Ovary (tissue), 9 donors: ENCODE results near the gene CBX3. TPM values are rescaled to one million over a fixed set of nuclear protein-coding genes. Genes with fewer than 3 reads are reported as not detected.
"Not testable (repeated sequence)": the region's sequence is repeated elsewhere in the genome, so short reads cannot be mapped to it uniquely, and the experiment has no call there.

Experiments used
- DNase-seq, 5 donors: peaks; one replicate each; pipeline ENCODE4 v3.0.0-alpha.2; 2019 to 2020
- H3K27ac ChIP-seq, 2 donors: fragments of 200-600 bp; one replicate each; pipeline versions ENCODE4 v1.5.1 to v1.8.0; 2019 to 2022
- H3K27me3 ChIP-seq: fragments of 200-600 bp; one replicate; pipeline ENCODE4 v1.8.0; 2022
- H3K36me3 ChIP-seq: fragments of 200-600 bp; sonication (generic); one replicate; pipeline ENCODE4 v1.5.1; 2019
- H3K4me1 ChIP-seq: one replicate; pipeline ENCODE4 v1.8.1; 2013; ENCODE audit warnings: mild to moderate bottlenecking, moderate library complexity; ENCODE audit not compliant: insufficient read depth
- H3K4me3 ChIP-seq: fragments of 200-600 bp; sonication (generic); one replicate; pipeline ENCODE4 v1.5.1; 2017
- H3K9me3 ChIP-seq, 2 donors: fragments of 200-600 bp in 1 of 2; sonication (generic) in 1 of 2; one replicate each; pipeline versions ENCODE4 v1.5.1 to v1.8.1; 2013 to 2019; ENCODE audit warnings: mild to moderate bottlenecking in 1 of 2, moderate library complexity in 1 of 2
- CTCF ChIP-seq, 3 donors: fragments of 450-650 bp in 2 of 3; fragments of 200-600 bp in 1 of 3; IDR thresholded peaks; one replicate each; pipeline versions ENCODE4 v1.5.1 to v1.8.0; 2016 to 2022; ENCODE audit warnings: antibody characterized with exemption in 3 of 3, mild to moderate bottlenecking in 1 of 3
- EP300 ChIP-seq: sonication (generic); formaldehyde crosslinking; IDR thresholded peaks from one replicate; pipeline ENCODE4 v1.6.1; 2017; ENCODE audit warnings: antibody characterized with exemption
- POLR2A ChIP-seq: fragments of 450-650 bp; IDR thresholded peaks from one replicate; pipeline ENCODE4 v1.6.1; 2017; ENCODE audit warnings: antibody characterized with exemption, mild to moderate bottlenecking, moderate library complexity
- WGBS, 3 donors: extraction: QIAGEN DNeasy Blood & Tissue Kit in 1 of 3; methylation state at CpG; one replicate each; pipeline versions ENCODE4 v1.1.5 to v1.1.7; 2013 to 2017; 5-methylcytosine and 5-hydroxymethylcytosine counted together
- intact Hi-C, 4 donors: fragments of 100-400 bp; cut with DNase I; formaldehyde crosslinking; loops; one replicate each; pipeline versions ENCODE4 v1.11.0 to v1.15.1; 2022 to 2023
- polyA plus RNA-seq, 2 donors: library from polyadenylated mRNA; stranded (reverse); fragments of 200-250 nt in 1 of 2; fragments of 350-450 nt in 1 of 2; fragmentation: Illumina TruSeq in 1 of 2; extraction: RNeasy Lipid Tissue Mini Kit (QIAGEN cat#74804) in 1 of 2; gene quantifications; one replicate each; pipeline ENCODE4 v1.2.3, GENCODE V29; 2013 to 2014
- total RNA-seq, 7 donors: library from RNA; depleted of rRNA in 2 of 7; stranded (reverse); fragments of >200 nt in 2 of 7; fragmentation: NEBNext Ultra II Directional in 3 of 7; extraction: Animal tissue kit (Norgen Biotek cat#: 25700) in 3 of 7; gene quantifications; one replicate each; pipeline versions ENCODE4 v1.1.0 to v1.2.4, GENCODE V29; 2016 to 2023
- donor health status: DM: no; HTN: no; CAD: no; lungs with moderate emphysema.
- donor health status: DM: no; HTN: no; CAD: no.
- donor health status: Bipolar disorder and iron deficiency.
- donor health status: DM: yes; HTN: yes; CAD: no.
- donor health status: DM: no; HTN: no; CAD: no.
- donor health status: DM: yes; HTN: yes; CAD: no.

CBX3 gene
- total and polyA plus RNA-seq, 9 donors = 71.7 to 133 (median 92.0) TPM

- no peaks in the 10 kb centered on the region for H3K36me3 ChIP-seq
- TF ChIP-seq EP300 (no peak), CTCF (IDR thresholded peaks at IDR 0.05) (no peak), POLR2A (no peak)
- WGBS, 3 donors = 83 to 89% (median 87%) methylated on average over 4 of the region's 4 CpGs
These were observed 43.9 kb upstream of the CBX3 start for GRCh38 chr7:26157520-26158105.

GRCh38 chr7:26159243-26159642 is 42.3 kb upstream of the CBX3 start:
- H3K4me1 ChIP-seq = no peaks in the 10 kb centered on the region
- no peak for DNase-seq
- H3K36me3 ChIP-seq = no peaks in the 10 kb centered on the region
- TF ChIP-seq POLR2A (no peak), CTCF (IDR thresholded peaks at IDR 0.05) (no peak), EP300 (no peak)
- intact Hi-C loops = no loop called here
- no peaks in the 10 kb centered on the region for H3K27me3 ChIP-seq
- no peak overlapping the region for H3K27ac ChIP-seq
- 52 to 69% (median 62%) methylated on average over 2 of the region's 2 CpGs for WGBS, 3 donors
- H3K4me3 ChIP-seq = no peak overlapping the region
- H3K9me3 ChIP-seq = no peaks in the 10 kb centered on the region

More at GRCh38 chr7:26157520-26158105, 43.9 kb upstream of the CBX3 start:
- no peak for DNase-seq
- H3K9me3 ChIP-seq = no peaks in the 10 kb centered on the region
- H3K4me1 ChIP-seq = no peaks in the 10 kb centered on the region
- H3K27ac ChIP-seq = no peak overlapping the region
- H3K4me3 ChIP-seq = no peak overlapping the region
- intact Hi-C loops = no loop called here
- no peaks in the 10 kb centered on the region for H3K27me3 ChIP-seq

- no peak overlapping the region for H3K27ac ChIP-seq
- H3K4me1 ChIP-seq = no peaks in the 10 kb centered on the region
- TF ChIP-seq CTCF (IDR thresholded peaks at IDR 0.05) (no peak), POLR2A (no peak), EP300 (no peak)
- 85 to 90% (median 88%) methylated on average over 2 of the region's 2 CpGs for WGBS, 3 donors
- H3K9me3 ChIP-seq = no peaks in the 10 kb centered on the region
- no peak overlapping the region for H3K4me3 ChIP-seq
- H3K36me3 ChIP-seq = no peaks in the 10 kb centered on the region
- no peak for DNase-seq
- intact Hi-C loops = no loop called here
- no peaks in the 10 kb centered on the region for H3K27me3 ChIP-seq
These were observed 40.6 kb upstream of the CBX3 start for GRCh38 chr7:26160896-26161295.

GRCh38 chr7:26162431-26162830 is 39.1 kb upstream of the CBX3 start:
- WGBS, 3 donors = 40 to 61% (median 54%) methylated on average over 2 of the region's 2 CpGs
- H3K4me1 ChIP-seq = no peaks in the 10 kb centered on the region

GRCh38 chr7:26163804-26164203 is 37.7 kb upstream of the CBX3 start:
- DNase-seq, intact Hi-C loops, H3K4me1 ChIP-seq: not testable (repeated sequence)

More at GRCh38 chr7:26162431-26162830, 39.1 kb upstream of the CBX3 start:
- H3K27ac ChIP-seq = no peak overlapping the region
- intact Hi-C loops = no loop called here
- H3K9me3 ChIP-seq = no peaks in the 10 kb centered on the region
- no peaks in the 10 kb centered on the region for H3K27me3 ChIP-seq
- no peak for TF ChIP-seq CTCF (IDR thresholded peaks at IDR 0.05)
- TF ChIP-seq EP300 = no peak
- TF ChIP-seq POLR2A = no peak
- H3K36me3 ChIP-seq = no peaks in the 10 kb centered on the region
- no peak for DNase-seq
- H3K4me3 ChIP-seq = no peak overlapping the region

More at GRCh38 chr7:26163804-26164203, 37.7 kb upstream of the CBX3 start:
- H3K9me3 ChIP-seq, H3K36me3 ChIP-seq, H3K4me3 ChIP-seq, H3K27me3 ChIP-seq, H3K27ac ChIP-seq: not testable (repeated sequence)
- 65 to 68% (median 67%) methylated on average over 1 of the region's 1 CpG for WGBS, 3 donors
